MCF 10A (cell line): ENCODE measurements around the gene ZMYND8. TPM values are rescaled to one million over a fixed set of nuclear protein-coding genes. Genes with fewer than 3 reads are reported as not detected.
A peak's percentile ranks its signal among the peaks of the same experiment; 100 is the strongest.

Experiments
- BruUV-seq: library from RNA; stranded (reverse); fragments of 400-500 nt; replicated peaks from 2 replicates; lab custom pipeline; 2021; lab: Mats Ljungman, UMichigan
- CTCF ChIA-PET: fragments of 300-600 bp; sonication (Branson Sonifier 250); formaldehyde crosslinking; extraction: SDS; loops from one replicate; lab custom pipeline; 2021; ENCODE audit warnings: antibody characterized with exemption, inconsistent platforms; lab: Yijun Ruan, JAX
- POLR2A ChIA-PET: fragments of 300-600, 350-650 bp; sonication (Branson Sonifier 250); formaldehyde crosslinking; extraction: SDS; loops from one replicate; lab custom pipeline; 2020; ENCODE audit warnings: antibody characterized with exemption, inconsistent platforms; lab: Yijun Ruan, JAX
- DNase-seq: peaks from one replicate; pipeline ENCODE4 v3.0.0-alpha.2; 2018; ENCODE audit not compliant: unreplicated experiment
- H3K27ac Mint-ChIP-seq: one replicate; pipeline ENCODE4 v1.8.0; 2022; ENCODE audit warnings: mild to moderate bottlenecking, low read depth, mixed read lengths; ENCODE audit not compliant: unreplicated experiment
- H3K27me3 Mint-ChIP-seq: one replicate; pipeline ENCODE4 v1.8.0; 2022; ENCODE audit warnings: mixed read lengths; ENCODE audit not compliant: insufficient read depth, unreplicated experiment
- H3K36me3 Mint-ChIP-seq: one replicate; pipeline ENCODE4 v1.8.0; 2022; ENCODE audit warnings: mild to moderate bottlenecking, moderate library complexity, mixed read lengths; ENCODE audit not compliant: insufficient read depth, unreplicated experiment
- H3K4me1 Mint-ChIP-seq: one replicate; pipeline ENCODE4 v1.8.0; 2022; ENCODE audit warnings: mixed read lengths; ENCODE audit not compliant: insufficient read depth, unreplicated experiment
- H3K4me3 Mint-ChIP-seq: one replicate; pipeline ENCODE4 v1.8.0; 2022; ENCODE audit warnings: mild to moderate bottlenecking, moderate library complexity, mixed read lengths; ENCODE audit not compliant: unreplicated experiment
- H3K9me3 Mint-ChIP-seq: one replicate; pipeline ENCODE4 v1.8.0; 2022; ENCODE audit warnings: mixed read lengths; ENCODE audit not compliant: unreplicated experiment
- intact Hi-C: fragments of 100-400 bp; cut with micrococcal nuclease; formaldehyde crosslinking; loops from 2 replicates; pipeline ENCODE4 v1.14.1; 2022
- total RNA-seq: library from RNA; stranded (reverse); gene quantifications from 2 replicates; pipeline ENCODE4 v1.2.3, GENCODE V29; 2022
- TF ChIP-seq, protein P1 (sequence below): fragments of 200-600 bp; IDR thresholded peaks from one replicate; pipeline ENCODE4 v1.8.0; 2022; ENCODE audit warnings: antibody characterized with exemption, mild to moderate bottlenecking; ENCODE audit not compliant: unreplicated experiment

Gene ZMYND8
- total RNA-seq, 1 experiment from 2014 or later, result 127 TPM

GRCh38 chr20:47232518-47232917 lies 124.0 kb downstream of the ZMYND8 start:
- no peaks in the 10 kb centered on the region for H3K9me3 Mint-ChIP-seq

GRCh38 chr20:47231382-47232039 lies 125.0 kb downstream of the ZMYND8 start:
- no peak for DNase-seq
- POLR2A ChIA-PET, result no interaction called here
- Mint-ChIP-seq H3K4me1 (no peaks in the 10 kb centered on the region), H3K27ac (no peak overlapping the region), H3K27me3 (no peaks in the 10 kb centered on the region), H3K9me3 (no peaks in the 10 kb centered on the region), H3K4me3 (no peak overlapping the region), H3K36me3 (peaks cover 100% of the 10 kb centered on the region)
- no TSS peak for BruUV-seq
- TF ChIP-seq, protein P1, sequence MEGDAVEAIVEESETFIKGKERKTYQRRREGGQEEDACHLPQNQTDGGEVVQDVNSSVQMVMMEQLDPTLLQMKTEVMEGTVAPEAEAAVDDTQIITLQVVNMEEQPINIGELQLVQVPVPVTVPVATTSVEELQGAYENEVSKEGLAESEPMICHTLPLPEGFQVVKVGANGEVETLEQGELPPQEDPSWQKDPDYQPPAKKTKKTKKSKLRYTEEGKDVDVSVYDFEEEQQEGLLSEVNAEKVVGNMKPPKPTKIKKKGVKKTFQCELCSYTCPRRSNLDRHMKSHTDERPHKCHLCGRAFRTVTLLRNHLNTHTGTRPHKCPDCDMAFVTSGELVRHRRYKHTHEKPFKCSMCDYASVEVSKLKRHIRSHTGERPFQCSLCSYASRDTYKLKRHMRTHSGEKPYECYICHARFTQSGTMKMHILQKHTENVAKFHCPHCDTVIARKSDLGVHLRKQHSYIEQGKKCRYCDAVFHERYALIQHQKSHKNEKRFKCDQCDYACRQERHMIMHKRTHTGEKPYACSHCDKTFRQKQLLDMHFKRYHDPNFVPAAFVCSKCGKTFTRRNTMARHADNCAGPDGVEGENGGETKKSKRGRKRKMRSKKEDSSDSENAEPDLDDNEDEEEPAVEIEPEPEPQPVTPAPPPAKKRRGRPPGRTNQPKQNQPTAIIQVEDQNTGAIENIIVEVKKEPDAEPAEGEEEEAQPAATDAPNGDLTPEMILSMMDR, result no peak
- intact Hi-C loops, result no loop called here
- CTCF ChIA-PET, result interaction anchor here (0.6 to 3.3 kb wide), 4 partner anchors 11 to 1429 kb away, joined by 3 to 17 read pairs (median 4); no protein-coding TSS in a partner anchor

More at GRCh38 chr20:47232518-47232917, 124.0 kb downstream of the ZMYND8 start:
- intact Hi-C loops, result no loop called here
- no TSS peak for BruUV-seq
- CTCF ChIA-PET, result interaction anchor here (0.6 to 3.3 kb wide), 7 partner anchors 12 to 1430 kb away, joined by 3 to 17 read pairs (median 3); no protein-coding TSS in a partner anchor
- peaks cover 100% of the 10 kb centered on the region for H3K36me3 Mint-ChIP-seq
- no peak overlapping the region for H3K27ac Mint-ChIP-seq
- peaks cover 5% of the 10 kb centered on the region for H3K4me1 Mint-ChIP-seq
- TF ChIP-seq, protein P1, result no peak
- POLR2A ChIA-PET, result interaction anchor here (0.9 to 1.3 kb wide), 2 partner anchors 10 to 124 kb away, joined by 3 to 6 read pairs; partner anchors contain the start of gene ZMYND8
- H3K4me3 Mint-ChIP-seq, result no peak overlapping the region
- H3K27me3 Mint-ChIP-seq, result no peaks in the 10 kb centered on the region
- no peak for DNase-seq

DNA sequence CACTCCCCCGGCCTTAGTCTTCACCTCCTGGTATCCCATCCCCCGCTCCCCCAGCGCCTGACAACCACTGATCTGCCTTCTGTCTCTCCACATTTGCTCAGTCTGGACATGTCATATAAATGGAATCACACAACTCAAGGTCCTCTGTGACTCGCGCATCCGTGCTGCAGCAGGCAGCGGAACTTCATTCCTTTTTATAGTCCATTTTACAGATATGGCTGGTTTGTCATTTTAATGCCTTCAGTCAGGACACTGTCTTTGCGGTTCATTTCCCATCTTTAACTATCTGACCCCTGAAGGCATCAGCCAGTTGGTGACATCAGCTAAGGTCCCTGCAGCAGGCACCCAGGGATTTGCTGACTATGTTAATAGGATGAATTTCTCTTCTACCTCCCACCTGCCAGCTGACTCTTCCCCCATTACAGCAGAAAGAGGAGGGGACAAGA lies 125.7 kb downstream of the ZMYND8 start:
- ChIA-PET POLR2A (no interaction called here), CTCF (no interaction called here)
- TF ChIP-seq, protein P1, result no peak
- H3K4me1 Mint-ChIP-seq, result no peaks in the 10 kb centered on the region
- peaks cover 100% of the 10 kb centered on the region for H3K36me3 Mint-ChIP-seq
- H3K27ac Mint-ChIP-seq, result no peak overlapping the region
- H3K27me3 Mint-ChIP-seq, result no peaks in the 10 kb centered on the region
- intact Hi-C loops, result no loop called here
- no peaks in the 10 kb centered on the region for H3K9me3 Mint-ChIP-seq
- BruUV-seq, result no TSS peak
- DNase-seq, result no peak
- no peak overlapping the region for H3K4me3 Mint-ChIP-seq

DNA sequence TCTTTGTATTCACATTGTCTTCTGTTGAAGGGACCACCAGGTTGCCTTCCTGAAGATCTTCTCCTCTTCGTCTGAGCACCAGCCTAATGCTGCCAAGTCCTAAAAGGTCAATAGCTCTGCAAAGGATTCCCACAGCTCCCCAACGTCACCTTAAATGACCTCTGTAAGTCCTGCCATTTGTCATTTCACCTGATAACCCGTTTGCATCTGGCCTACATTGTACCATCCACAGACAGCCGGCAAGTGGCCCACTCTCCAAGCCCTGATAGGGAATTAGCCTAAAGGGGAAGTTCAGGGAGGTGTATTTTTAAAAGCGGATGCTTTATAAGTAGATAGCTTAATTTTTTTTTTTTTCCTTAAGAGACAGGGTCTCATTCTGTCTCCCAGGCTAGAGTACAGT lies 127.8 kb downstream of the ZMYND8 start:
- Mint-ChIP-seq H3K27ac (peak overlapping the region; percentile 78), H3K4me1 (no peaks in the 10 kb centered on the region), H3K4me3 (no peak overlapping the region), H3K9me3 (no peaks in the 10 kb centered on the region), H3K36me3 (peaks cover 100% of the 10 kb centered on the region), H3K27me3 (no peaks in the 10 kb centered on the region)
- TF ChIP-seq, protein P1, result no peak
- ChIA-PET CTCF (interaction anchor here (0.5 to 1.5 kb wide), 11 partner anchors 8 to 1429 kb away, joined by 3 to 8 read pairs (median 4); no protein-coding TSS in a partner anchor), POLR2A (interaction anchor here (0.6 to 2.5 kb wide), 3 partner anchors 129 to 156 kb away, joined by 3 to 6 read pairs (median 3); no protein-coding TSS in a partner anchor)
- intact Hi-C loops, result no loop called here
- BruUV-seq, result no TSS peak
- DNase-seq, result no peak
